Heart right ventricle (tissue), 16 donors: ENCODE results near the gene CACNA1G. TPM values are rescaled to one million over a fixed set of nuclear protein-coding genes. Genes with fewer than 3 reads are reported as not detected.

Source experiments
- ATAC-seq, 8 donors: fragments of 200-7000 bp; cut with Tn5 transposase; one replicate each; pipeline ENCODE4 v1.9.1; 2020; ENCODE audit warnings: mild to moderate bottlenecking in 8 of 8, moderate library complexity in 8 of 8, moderate number of reproducible peaks in 1 of 8
- DNase-seq, 2 donors: peaks; one replicate each; pipeline ENCODE4 v3.0.0-alpha.2; 2020
- H3K27ac ChIP-seq, 10 donors: fragments of 200-600 bp; sonication (generic) in 2 of 10; one replicate each; pipeline versions ENCODE4 v1.5.0 to v1.8.0; 2020 to 2022; ENCODE audit warnings: mild to moderate bottlenecking in 3 of 10
- H3K27me3 ChIP-seq, 7 donors: fragments of 200-600 bp; one replicate each; pipeline ENCODE4 v1.8.0; 2021 to 2022; ENCODE audit warnings: mild to moderate bottlenecking in 2 of 7
- H3K36me3 ChIP-seq, 9 donors: fragments of 200-600 bp; sonication (generic) in 1 of 9; one replicate each; pipeline versions ENCODE4 v1.5.0 to v1.8.0; 2020 to 2022; ENCODE audit warnings: mild to moderate bottlenecking in 2 of 9
- H3K4me1 ChIP-seq, 9 donors: fragments of 200-600 bp; sonication (generic) in 1 of 9; one replicate each; pipeline versions ENCODE4 v1.5.0 to v1.8.0; 2020 to 2022; ENCODE audit warnings: mild to moderate bottlenecking in 4 of 9
- H3K4me3 ChIP-seq, 10 donors: fragments of 200-600 bp; sonication (generic) in 2 of 10; one replicate each; pipeline versions ENCODE4 v1.5.0 to v1.8.0; 2020 to 2022; ENCODE audit warnings: mild to moderate bottlenecking in 7 of 10, moderate library complexity in 2 of 10
- H3K9me3 ChIP-seq, 11 donors: fragments of 200-600 bp in 10 of 11; sonication (generic) in 2 of 11; one replicate each; pipeline versions ENCODE4 v1.5.0 to v1.8.0; 2013 to 2022; ENCODE audit warnings: mild to moderate bottlenecking in 2 of 11, control low read depth in 1 of 11, moderate library complexity in 1 of 11
- CTCF ChIP-seq, 9 donors: fragments of 200-600 bp; sonication (generic) in 2 of 9; IDR thresholded peaks; one replicate each; pipeline versions ENCODE4 v1.5.0 to v1.8.0; 2021 to 2022; ENCODE audit warnings: antibody characterized with exemption in 9 of 9, mild to moderate bottlenecking in 5 of 9, moderate library complexity in 1 of 9
- WGBS, 2 donors: extraction: QIAGEN DNeasy Blood & Tissue Kit; methylation state at CpG; one replicate each; pipeline ENCODE4 v1.1.7; 2013; ENCODE audit warnings: inconsistent platforms in 1 of 2; 5-methylcytosine and 5-hydroxymethylcytosine counted together
- intact Hi-C, 10 donors: fragments of 100-400 bp; cut with DNase I; formaldehyde crosslinking; loops; one replicate each; pipeline versions ENCODE4 v1.11.1 to v1.14.2; 2022
- polyA plus RNA-seq, 2 donors: library from polyadenylated mRNA; stranded (reverse); fragments of 200-250 nt; gene quantifications; one replicate each; pipeline ENCODE4 v1.2.3, GENCODE V29; 2013
- total RNA-seq, 10 donors: library from RNA; stranded (reverse); fragmentation: NEBNext Ultra II Directional in 3 of 10; extraction: Animal tissue kit (Norgen Biotek cat#: 25700) in 3 of 10; gene quantifications; one replicate each; pipeline versions ENCODE4 v1.2.1 to v1.2.4, GENCODE V29; 2021 to 2023
- donor health status: Arrhythmogenic right ventricular cardiomyopathy.
- donor health status: ischemic (EF 13 %, LVEDD 7.1; RV severe dilation, severe dysfunction).
- donor health status: healthy with polysubstance abuse.
- donor health status: DM: no; HTN: yes; CAD: no.
- donor health status: DM: no; HTN: no; CAD: no.
- donor health status: ischemic (EF 25% LVEDD 6.9; RV normal size, moderate dysfunction).
- donor health status: ischemic (EF 25% LVEDD 5.7; RV mildly dilated, moderate dysfunction).
- donor health status: healthy.
- donor health status: DM: yes; HTN: yes; CAD: no.
- donor health status: Ischemic cardiomyopathy.
- donor health status: ischemic (EF 35%, LVEDD 5.7; RV mildly dilated, moderate dysfunction).
- donor health status: nonischemic (EF 11% LVEDD 7.7; RV severe dilation, severe dysfunction).
- donor health status: DM: yes; HTN: yes; CAD: no.
- donor health status: PGD.
- donor health status: ischemic (EF 29% LVEDD 5.4; RV normal size, mild dysfunction).
- donor health status: nonischemic (EF 23%, LVEDD 6.1; RV moderate dilation, normal function).

Gene CACNA1G
- total and polyA plus RNA-seq, 12 donors = 0.04 to 0.46 (median 0.24) TPM

GRCh38 chr17:50514936-50515702 lies 45.4 kb upstream of the CACNA1G start:
- Histone ChIP-seq H3K9me3 (no peaks in the 10 kb centered on the region), H3K27ac (peak overlapping the region in 2 of 10 donors; percentile 15 to 52), H3K27me3 (no peaks in the 10 kb centered on the region), H3K4me1 (peaks cover 0 to 37% (median 11%) of the 10 kb centered on the region in 9 donors), H3K4me3 (no peak overlapping the region), H3K36me3 (no peaks in the 10 kb centered on the region)
- peak in 3 of 8 donors; percentile 46 to 72 (median 60) for ATAC-seq
- no peak for TF ChIP-seq CTCF (IDR thresholded peaks at IDR 0.05)
- WGBS, 2 donors = 59 to 60% methylated on average over 6 of the region's 6 CpGs
- DNase-seq = peak in 1 of 2 donors; percentile 38
- intact Hi-C loops = no loop called here

GRCh38 chr17:50517011-50517410 lies 43.5 kb upstream of the CACNA1G start:
- TF ChIP-seq CTCF (IDR thresholded peaks at IDR 0.05) = no peak
- no peak overlapping the region for H3K4me3 ChIP-seq
- H3K27me3 ChIP-seq = no peaks in the 10 kb centered on the region
- no peaks in the 10 kb centered on the region for H3K36me3 ChIP-seq
- H3K27ac ChIP-seq = peak overlapping the region in 4 of 10 donors; percentile 5 to 62 (median 18)
- ATAC-seq (peak in 5 of 8 donors; percentile 36 to 70 (median 36)), DNase-seq (no peak)
- H3K4me1 ChIP-seq = peaks cover 0 to 37% (median 4%) of the 10 kb centered on the region in 9 donors
- no peaks in the 10 kb centered on the region for H3K9me3 ChIP-seq
- 66 to 72% methylated on average over 4 of the region's 4 CpGs for WGBS, 2 donors
- intact Hi-C loops = no loop called here

- H3K27ac ChIP-seq = peak overlapping the region in 4 of 10 donors; percentile 5 to 62 (median 18)
- TF ChIP-seq CTCF (IDR thresholded peaks at IDR 0.05) = no peak
- intact Hi-C loops = no loop called here
- no peak overlapping the region for H3K4me3 ChIP-seq
- H3K4me1 ChIP-seq = peaks cover 0 to 37% (median 4%) of the 10 kb centered on the region in 9 donors
- no peak for DNase-seq
- no peak for ATAC-seq
- H3K9me3 ChIP-seq = no peaks in the 10 kb centered on the region
- H3K36me3 ChIP-seq = no peaks in the 10 kb centered on the region
- WGBS, 2 donors = 70% methylated on average over 8 of the region's 8 CpGs
- H3K27me3 ChIP-seq = no peaks in the 10 kb centered on the region
Observed at GRCh38 chr17:50517504-50518383, 42.8 kb upstream of the CACNA1G start.

GRCh38 chr17:50518384-50519023 lies 42.0 kb upstream of the CACNA1G start:
- DNase-seq (no peak), ATAC-seq (peak in 1 of 8 donors; percentile 62)
- 68 to 76% methylated on average over 13 of the region's 13 CpGs for WGBS, 2 donors
- Histone ChIP-seq H3K27me3 (no peaks in the 10 kb centered on the region), H3K36me3 (no peaks in the 10 kb centered on the region), H3K4me1 (peaks cover 0 to 37% (median 4%) of the 10 kb centered on the region in 9 donors), H3K4me3 (no peak overlapping the region), H3K9me3 (no peaks in the 10 kb centered on the region), H3K27ac (peak overlapping the region in 1 of 10 donors; percentile 62)
- intact Hi-C loops = no loop called here
- no peak for TF ChIP-seq CTCF (IDR thresholded peaks at IDR 0.05)
